Smooth muscle cell of trachea (primary cell): ENCODE measurements around the gene SDSL. TPM values are rescaled to one million over a fixed set of nuclear protein-coding genes. Genes with fewer than 3 reads are reported as not detected.

Experiments
- total RNA-seq: library from RNA; depleted of rRNA; stranded (reverse); fragments of >200 nt; gene quantifications from 2 replicates; pipeline ENCODE4 v1.2.1, GENCODE V29; 2014

SDSL gene, protein sequence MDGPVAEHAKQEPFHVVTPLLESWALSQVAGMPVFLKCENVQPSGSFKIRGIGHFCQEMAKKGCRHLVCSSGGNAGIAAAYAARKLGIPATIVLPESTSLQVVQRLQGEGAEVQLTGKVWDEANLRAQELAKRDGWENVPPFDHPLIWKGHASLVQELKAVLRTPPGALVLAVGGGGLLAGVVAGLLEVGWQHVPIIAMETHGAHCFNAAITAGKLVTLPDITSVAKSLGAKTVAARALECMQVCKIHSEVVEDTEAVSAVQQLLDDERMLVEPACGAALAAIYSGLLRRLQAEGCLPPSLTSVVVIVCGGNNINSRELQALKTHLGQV
- 5.8 and 6.1 TPM in 2 replicates for total RNA-seq

DNA sequence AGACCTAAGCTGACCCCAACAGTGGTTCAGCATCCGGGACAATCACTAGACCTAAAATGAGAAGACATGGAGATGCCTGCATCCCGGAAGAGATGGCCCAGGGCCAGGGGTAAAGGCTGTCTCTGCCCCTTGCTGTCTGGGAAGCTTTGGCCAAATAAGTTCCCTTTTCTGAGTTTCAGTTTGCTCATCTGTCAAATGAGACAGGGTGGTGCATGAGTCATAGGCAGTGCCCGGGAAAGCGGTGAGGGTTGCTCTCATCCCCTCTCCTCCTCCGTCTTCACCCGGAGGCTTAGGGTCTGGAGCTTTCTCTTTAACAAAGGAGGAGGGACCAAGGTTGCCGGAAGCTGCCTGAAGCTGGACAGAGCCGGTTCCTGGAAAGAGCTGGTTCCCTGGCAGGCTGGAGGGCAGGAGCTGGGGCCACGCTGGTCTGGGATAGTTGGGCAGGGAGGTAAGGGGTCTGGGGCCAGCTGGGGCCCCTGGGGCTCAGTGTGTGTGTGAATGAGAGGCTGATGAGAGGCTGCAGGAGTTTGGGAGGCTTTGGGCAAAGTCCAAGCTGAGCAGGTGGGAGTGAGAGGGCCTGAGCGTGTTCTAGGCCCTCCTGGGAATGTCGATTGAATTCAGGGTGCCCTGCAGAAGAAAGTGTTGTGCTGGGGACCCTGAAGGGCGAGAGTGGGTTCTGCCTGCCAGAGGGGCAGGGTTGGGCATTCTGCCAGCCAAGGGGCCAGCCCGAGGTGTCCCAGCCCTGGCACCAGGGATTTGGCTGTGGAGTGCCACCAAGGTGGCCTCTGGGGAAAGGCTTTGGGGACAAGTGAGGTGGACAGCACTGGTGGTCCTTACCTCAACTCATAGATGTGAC, at the start of gene SDSL:
SDSL (plus strand) TSS at position 351 of the 856 bp plus-strand sequence. CDS start 5,603 bp downstream, outside the sequence.

GRCh38 chr12:113403435-113404415, 18.5 kb upstream of the SDSL start, which contains the start of gene SDS:
Gene SDS, minus strand, starts transcription at chr12:113403887. Its CDS starts 4,179 bp downstream, at chr12:113399708.

DNA sequence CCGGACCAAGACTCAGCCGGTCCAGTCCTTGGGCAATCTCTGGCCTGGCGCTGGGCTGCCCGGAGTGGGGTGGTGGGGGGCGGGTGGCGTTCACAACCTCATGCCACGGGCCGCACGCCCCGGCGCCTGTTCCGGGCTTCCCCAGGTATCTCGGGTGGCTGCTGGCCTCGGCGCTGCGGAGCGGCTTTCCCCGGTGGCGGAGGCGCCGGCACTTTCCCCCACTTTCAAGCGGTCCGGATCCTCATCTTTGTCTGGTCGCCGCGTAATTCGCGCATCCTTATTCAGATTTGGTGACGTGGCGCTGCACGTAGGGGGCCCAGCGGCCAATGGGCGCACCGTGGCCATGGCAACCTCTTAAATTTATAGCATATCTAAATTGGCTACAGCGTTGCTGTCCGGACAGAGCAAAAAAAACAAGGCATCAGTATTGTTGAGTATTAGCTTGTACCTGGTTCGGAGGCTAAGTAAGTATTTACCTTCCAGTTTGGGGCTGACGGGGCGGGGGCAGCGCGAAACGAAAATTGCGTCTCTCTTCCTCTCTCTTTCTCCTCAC, 49.5 kb downstream of the SDSL start, which contains the start of gene LHX5:
LHX5 (minus strand) TSS at position 253 of the 553 bp plus-strand sequence. CDS start 373 bp downstream, outside the sequence.

Other genes with a start within 250 kb of the SDSL start
- gene DDX54, start 236.9 kb upstream of the SDSL start, total RNA-seq, result 29.8 and 30.3 TPM in 2 replicates
- gene RITA1, start 236.7 kb upstream of the SDSL start, total RNA-seq, result 20.3 and 21.5 TPM in 2 replicates
- 24.4 and 42.5 TPM in 2 replicates for gene TPCN1, start 200.9 kb upstream of the SDSL start, total RNA-seq
- gene SLC8B1, start 87.3 kb upstream of the SDSL start, total RNA-seq, result 24.7 and 37.7 TPM in 2 replicates
- gene PLBD2, start 63.8 kb upstream of the SDSL start, total RNA-seq, result 59.1 and 102 TPM in 2 replicates
- gene SDS, start 18.5 kb upstream of the SDSL start, total RNA-seq, result not detected in 2 replicates
- gene LHX5, start 49.5 kb downstream of the SDSL start, total RNA-seq, result not detected in 2 replicates